ENCODE measurements around the gene USP7. TPM values are rescaled to one million over a fixed set of nuclear protein-coding genes. Genes with fewer than 3 reads are reported as not detected.
"Not testable (repeated sequence)": the region's sequence is repeated elsewhere in the genome, so short reads cannot be mapped to it uniquely, and the experiment has no call there.

USP7 gene
- total and polyA plus RNA-seq, 7 experiments from 2014 or later, result 8.9 to 261 (median 176) TPM

DNA sequence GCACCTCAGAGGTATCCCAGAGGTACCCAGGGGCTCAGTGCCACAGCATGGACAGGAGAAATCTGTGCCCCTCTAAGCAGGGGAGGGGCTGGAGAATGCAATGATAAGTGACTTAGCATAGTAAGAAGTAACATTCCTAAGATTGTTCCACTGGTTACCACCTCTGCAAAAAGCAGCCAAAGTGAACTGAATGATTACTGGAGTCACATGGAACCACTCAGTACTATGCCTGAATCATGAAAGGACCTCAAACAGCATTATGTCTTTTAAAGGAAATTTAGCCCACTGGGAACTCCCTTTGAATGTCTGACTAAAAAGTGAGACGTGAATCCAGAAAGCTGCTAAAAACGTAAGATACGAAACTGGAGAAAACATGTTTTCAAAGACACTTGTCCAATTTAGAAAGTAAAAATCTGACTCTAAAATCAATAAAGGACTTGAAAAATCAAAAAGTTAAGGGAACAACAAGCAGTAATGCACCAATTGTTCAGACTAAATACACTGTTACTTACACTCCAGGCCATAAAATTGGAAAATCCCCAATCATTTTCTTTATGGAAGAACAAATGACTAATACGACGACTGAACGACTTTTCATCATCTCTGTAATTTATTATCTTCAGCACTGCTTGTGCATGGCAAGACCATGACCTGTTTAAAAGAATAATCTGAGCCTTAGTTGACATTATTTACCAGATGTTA is 42.9 kb downstream of the USP7 start:
- ATAC-seq (no peak), DNase-seq (no peak)
- intact Hi-C loops (cut with micrococcal nuclease), result no loop called here
- no peaks in the 10 kb centered on the region for H3K9me3 Mint-ChIP-seq
- H3K27ac Mint-ChIP-seq, result peak overlapping the region in 6 of 9 donors; percentile 14 to 91 (median 44)
- peaks cover 11 to 75% (median 40%) of the 10 kb centered on the region in 7 donors for H3K4me1 Mint-ChIP-seq
- CTCF ChIA-PET, result no interaction called here
- Histone ChIP-seq H3K9me3 (ENCODE audit: control insufficient read depth in 2 of 3, low read length in 3 of 3) (no peaks in the 10 kb centered on the region), H3K27ac (ENCODE audit: low read depth, low read length) (no peak overlapping the region), H3K36me3 (ENCODE audit: control insufficient read depth in 2 of 3, insufficient read depth in 3 of 3, low read length in 3 of 3) (peaks cover 14 to 87% (median 17%) of the 10 kb centered on the region in 3 experiments), H3K27me3 (ENCODE audit: control insufficient read depth in 2 of 2, insufficient read depth in 2 of 2, low read length in 2 of 2) (no peaks in the 10 kb centered on the region), H3K4me3 (ENCODE audit: low read length) (no peak overlapping the region), H3K4me1 (ENCODE audit: control insufficient read depth in 2 of 2, insufficient read depth in 2 of 2, low read length in 2 of 2) (peaks cover 0 to 17% of the 10 kb centered on the region in 2 donors)
- no peaks in the 10 kb centered on the region for H3K27me3 Mint-ChIP-seq
- POLR2A ChIA-PET, result no interaction called here
- peak overlapping the region in 1 of 10 donors; percentile 20 for H3K4me3 Mint-ChIP-seq
- H3K36me3 Mint-ChIP-seq, result peaks cover 3 to 57% (median 17%) of the 10 kb centered on the region in 5 donors

DNA sequence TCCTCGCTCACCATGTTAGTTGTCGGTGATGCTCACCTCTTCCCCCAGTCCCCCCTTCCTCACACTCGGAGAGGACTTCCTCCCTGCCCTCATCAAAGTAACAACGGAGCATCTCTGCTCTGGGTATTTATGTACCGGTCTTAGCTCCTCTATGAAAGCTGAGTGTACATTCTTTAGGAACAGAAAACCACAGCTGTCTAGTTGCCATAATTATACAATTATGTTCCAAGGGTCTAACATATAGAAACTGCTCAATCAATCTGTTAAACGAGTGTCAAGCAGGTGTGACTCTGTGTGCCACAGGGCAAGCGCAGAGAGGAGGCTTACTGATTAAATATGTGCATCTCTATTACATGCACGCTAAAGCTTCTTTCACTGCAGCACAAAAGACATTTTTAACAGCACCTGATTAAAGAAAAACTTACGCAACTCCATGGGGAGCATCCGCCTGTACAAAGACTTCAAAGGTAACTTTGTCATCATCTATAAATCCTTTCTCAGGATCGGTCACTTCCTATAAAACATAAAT is 43.7 kb downstream of the USP7 start:
- no peaks in the 10 kb centered on the region for H3K27me3 ChIP-seq (ENCODE audit: control insufficient read depth in 2 of 2, insufficient read depth in 2 of 2, low read length in 2 of 2)
- peak overlapping the region; percentile 56 to 91 (median 86) for H3K27ac Mint-ChIP-seq
- H3K4me3 ChIP-seq (ENCODE audit: low read length), result no peak overlapping the region
- no peaks in the 10 kb centered on the region for H3K27me3 Mint-ChIP-seq
- H3K4me3 Mint-ChIP-seq, result peak overlapping the region in 9 of 10 donors; percentile 13 to 78 (median 65)
- peaks cover 0 to 17% of the 10 kb centered on the region in 2 donors for H3K4me1 ChIP-seq (ENCODE audit: control insufficient read depth in 2 of 2, insufficient read depth in 2 of 2, low read length in 2 of 2)
- POLR2A ChIA-PET, result interaction anchor here (0.6 to 1.2 kb wide), 4 partner anchors 11 to 115 kb away, joined by 3 to 4 read pairs (median 3); partner anchors contain the start of gene USP7
- no peak overlapping the region for H3K27ac ChIP-seq (ENCODE audit: low read depth, low read length)
- no peaks in the 10 kb centered on the region for H3K9me3 Mint-ChIP-seq
- intact Hi-C loops (cut with micrococcal nuclease), result loop anchor here in 1 of 2 donors (10.0 kb wide), 1 partner anchor 45 kb away; the partner anchor contains the start of gene USP7
- DNase-seq (peak in 3 of 9 donors; percentile 25 to 40 (median 33)), ATAC-seq (peak; percentile 68)
- no peaks in the 10 kb centered on the region for H3K9me3 ChIP-seq (ENCODE audit: control insufficient read depth in 2 of 3, low read length in 3 of 3)
- peaks cover 14 to 93% (median 21%) of the 10 kb centered on the region in 3 experiments for H3K36me3 ChIP-seq (ENCODE audit: control insufficient read depth in 2 of 3, insufficient read depth in 3 of 3, low read length in 3 of 3)
- H3K36me3 Mint-ChIP-seq, result peaks cover 3 to 60% (median 17%) of the 10 kb centered on the region in 5 donors
- peaks cover 13 to 73% (median 43%) of the 10 kb centered on the region in 7 donors for H3K4me1 Mint-ChIP-seq
- CTCF ChIA-PET, result interaction anchor here (1.0 to 1.3 kb wide), 2 partner anchors 16 to 215 kb away, joined by 3 to 4 read pairs; no protein-coding TSS in a partner anchor

GRCh38 chr16:8919089-8919933 is 44.4 kb downstream of the USP7 start:
- POLR2A ChIA-PET, result interaction anchor here (0.6 to 1.2 kb wide), 4 partner anchors 10 to 116 kb away, joined by 3 to 4 read pairs (median 3); partner anchors contain the start of gene USP7
- H3K4me3 Mint-ChIP-seq, result peak overlapping the region in 9 of 10 donors; percentile 13 to 78 (median 65)
- intact Hi-C loops (cut with micrococcal nuclease), result loop anchor here in 1 of 2 donors (10.0 kb wide), 1 partner anchor 45 kb away; the partner anchor contains the start of gene USP7
- peaks cover 14 to 71% (median 36%) of the 10 kb centered on the region in 7 donors for H3K4me1 Mint-ChIP-seq
- no peak overlapping the region for H3K27ac ChIP-seq (ENCODE audit: low read depth, low read length)
- ATAC-seq (peak; percentile 57), DNase-seq (peak in 1 of 9 donors; percentile 15)
- H3K27me3 Mint-ChIP-seq, result no peaks in the 10 kb centered on the region
- H3K9me3 Mint-ChIP-seq, result no peaks in the 10 kb centered on the region
- H3K36me3 Mint-ChIP-seq, result peaks cover 3 to 64% (median 19%) of the 10 kb centered on the region in 5 donors
- peaks cover 0 to 17% of the 10 kb centered on the region in 2 donors for H3K4me1 ChIP-seq (ENCODE audit: control insufficient read depth in 2 of 2, insufficient read depth in 2 of 2, low read length in 2 of 2)
- CTCF ChIA-PET, result interaction anchor here (1.0 to 1.3 kb wide), 2 partner anchors 17 to 215 kb away, joined by 3 to 4 read pairs; no protein-coding TSS in a partner anchor
- peak overlapping the region; percentile 33 to 91 (median 86) for H3K27ac Mint-ChIP-seq
- H3K27me3 ChIP-seq (ENCODE audit: control insufficient read depth in 2 of 2, insufficient read depth in 2 of 2, low read length in 2 of 2), result no peaks in the 10 kb centered on the region
- H3K36me3 ChIP-seq (ENCODE audit: control insufficient read depth in 2 of 3, insufficient read depth in 3 of 3, low read length in 3 of 3), result peaks cover 14 to 95% (median 21%) of the 10 kb centered on the region in 3 experiments
- no peak overlapping the region for H3K4me3 ChIP-seq (ENCODE audit: low read length)
- H3K9me3 ChIP-seq (ENCODE audit: control insufficient read depth in 2 of 3, low read length in 3 of 3), result no peaks in the 10 kb centered on the region

GRCh38 chr16:8917336-8917735 is 46.4 kb downstream of the USP7 start:
- ATAC-seq; POLR2A ChIA-PET; H3K27me3 Mint-ChIP-seq; H3K9me3 ChIP-seq (ENCODE audit: control insufficient read depth in 2 of 3, low read length in 3 of 3); H3K9me3 Mint-ChIP-seq; H3K4me3 ChIP-seq (ENCODE audit: low read length); H3K4me3 Mint-ChIP-seq; H3K27me3 ChIP-seq (ENCODE audit: control insufficient read depth in 2 of 2, insufficient read depth in 2 of 2, low read length in 2 of 2); DNase-seq; H3K27ac ChIP-seq (ENCODE audit: low read depth, low read length): not testable (repeated sequence)
- Mint-ChIP-seq H3K36me3 (peaks cover 3 to 77% (median 26%) of the 10 kb centered on the region in 5 donors), H3K27ac (peak overlapping the region in 3 of 9 donors; percentile 3 to 48 (median 14)), H3K4me1 (peaks cover 11 to 72% (median 38%) of the 10 kb centered on the region in 7 donors)
- peaks cover 14 to 89% (median 21%) of the 10 kb centered on the region in 3 experiments for H3K36me3 ChIP-seq (ENCODE audit: control insufficient read depth in 2 of 3, insufficient read depth in 3 of 3, low read length in 3 of 3)
- peaks cover 0 to 17% of the 10 kb centered on the region in 2 donors for H3K4me1 ChIP-seq (ENCODE audit: control insufficient read depth in 2 of 2, insufficient read depth in 2 of 2, low read length in 2 of 2)
- intact Hi-C loops (cut with micrococcal nuclease), result loop anchor here in 1 of 2 donors (10.0 kb wide), 1 partner anchor 47 kb away; the partner anchor contains the start of gene USP7
- CTCF ChIA-PET, result interaction anchor here (1.6 kb wide), 1 partner anchor 19 kb away, joined by 6 read pairs; no protein-coding TSS in a partner anchor

GRCh38 chr16:8916541-8917225 is 47.0 kb downstream of the USP7 start:
- H3K27me3 ChIP-seq (ENCODE audit: control insufficient read depth in 2 of 2, insufficient read depth in 2 of 2, low read length in 2 of 2), result no peaks in the 10 kb centered on the region
- intact Hi-C loops (cut with micrococcal nuclease), result loop anchor here in 1 of 2 donors (10.0 kb wide), 1 partner anchor 48 kb away; the partner anchor contains the start of gene USP7
- H3K9me3 ChIP-seq (ENCODE audit: control insufficient read depth in 2 of 3, low read length in 3 of 3), result no peaks in the 10 kb centered on the region
- Mint-ChIP-seq H3K36me3 (peaks cover 3 to 73% (median 26%) of the 10 kb centered on the region in 5 donors), H3K9me3 (no peaks in the 10 kb centered on the region), H3K4me1 (peaks cover 11 to 71% (median 40%) of the 10 kb centered on the region in 7 donors), H3K4me3 (no peak overlapping the region), H3K27ac (peak overlapping the region in 6 of 9 donors; percentile 37 to 62 (median 48)), H3K27me3 (no peaks in the 10 kb centered on the region)
- H3K27ac ChIP-seq (ENCODE audit: low read depth, low read length), result no peak overlapping the region
- peaks cover 0 to 17% of the 10 kb centered on the region in 2 donors for H3K4me1 ChIP-seq (ENCODE audit: control insufficient read depth in 2 of 2, insufficient read depth in 2 of 2, low read length in 2 of 2)
- H3K4me3 ChIP-seq (ENCODE audit: low read length), result no peak overlapping the region
- ChIA-PET CTCF (interaction anchor here (0.8 to 1.6 kb wide), 3 partner anchors 20 to 92 kb away, joined by 3 to 6 read pairs (median 3); no protein-coding TSS in a partner anchor), POLR2A (no interaction called here)
- DNase-seq, result no peak
- ATAC-seq, result no peak
- H3K36me3 ChIP-seq (ENCODE audit: control insufficient read depth in 2 of 3, insufficient read depth in 3 of 3, low read length in 3 of 3), result peaks cover 14 to 89% (median 20%) of the 10 kb centered on the region in 3 experiments
